ENCODE results near the gene SHISA9.

Gene SHISA9

DNA sequence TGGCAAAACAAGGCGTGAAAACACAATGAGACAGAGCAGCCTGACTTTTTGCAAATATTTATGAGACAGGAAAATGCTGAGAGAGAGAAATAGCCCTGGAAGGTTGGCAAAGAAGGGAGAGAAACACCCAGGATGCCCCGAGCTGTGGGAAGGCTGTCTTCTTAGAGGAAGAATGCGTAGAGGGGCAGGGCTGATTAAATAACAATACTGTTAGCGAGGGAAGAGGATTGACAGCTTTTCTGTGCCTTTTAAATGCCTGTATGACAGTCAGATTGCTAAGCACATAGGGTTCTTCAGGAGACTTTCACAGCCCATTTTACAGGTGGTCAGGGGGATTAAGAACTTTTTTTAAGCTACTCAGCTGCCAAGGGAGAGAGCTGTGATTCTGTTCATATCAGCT, 219.2 kb downstream of the SHISA9 start:
- DNase-seq (ENCODE audit: low spot score): peak; percentile 26

DNA sequence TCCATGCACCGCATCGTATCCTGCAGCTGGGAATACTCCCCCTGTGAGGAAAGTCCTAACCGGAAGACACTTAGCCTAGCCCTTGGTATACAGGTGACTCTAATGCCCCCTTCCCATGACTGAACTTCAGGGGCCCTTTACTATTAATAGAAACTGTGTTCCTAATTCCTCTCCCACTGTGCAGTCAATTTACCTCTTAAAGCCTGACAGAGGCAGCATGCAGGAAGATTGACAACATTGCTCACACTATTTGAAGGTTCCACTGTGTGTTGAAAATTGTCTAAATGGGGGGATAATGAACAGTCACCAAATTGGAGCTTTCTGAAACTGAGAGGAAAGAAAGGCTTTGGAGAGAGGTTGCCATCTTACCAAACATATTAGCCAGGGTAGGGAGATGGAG, 222.6 kb downstream of the SHISA9 start:
- DNase-seq (ENCODE audit: low spot score): no peak

DNA sequence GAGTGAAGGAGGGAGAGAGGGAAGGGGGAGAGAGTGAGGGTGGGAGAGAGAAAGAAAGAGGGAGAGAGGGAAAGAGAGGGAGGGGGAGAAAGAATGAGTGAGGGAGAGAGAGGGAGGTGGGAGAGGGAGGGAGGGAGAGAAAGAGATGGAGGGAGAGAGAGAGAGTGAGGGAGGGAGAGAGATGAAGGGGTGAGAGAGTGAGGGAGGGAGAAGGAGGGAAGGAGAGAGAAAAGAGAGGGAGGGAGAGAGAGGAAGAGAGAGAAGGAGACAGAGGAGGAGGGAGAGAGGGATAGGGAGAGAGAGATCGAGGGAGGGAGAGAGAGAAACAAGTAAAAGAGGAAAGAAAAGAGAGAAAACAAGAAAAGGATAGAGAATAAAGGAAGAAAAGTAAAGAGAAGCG, 225.7 kb downstream of the SHISA9 start:
- no peak for DNase-seq (ENCODE audit: low spot score)

DNA sequence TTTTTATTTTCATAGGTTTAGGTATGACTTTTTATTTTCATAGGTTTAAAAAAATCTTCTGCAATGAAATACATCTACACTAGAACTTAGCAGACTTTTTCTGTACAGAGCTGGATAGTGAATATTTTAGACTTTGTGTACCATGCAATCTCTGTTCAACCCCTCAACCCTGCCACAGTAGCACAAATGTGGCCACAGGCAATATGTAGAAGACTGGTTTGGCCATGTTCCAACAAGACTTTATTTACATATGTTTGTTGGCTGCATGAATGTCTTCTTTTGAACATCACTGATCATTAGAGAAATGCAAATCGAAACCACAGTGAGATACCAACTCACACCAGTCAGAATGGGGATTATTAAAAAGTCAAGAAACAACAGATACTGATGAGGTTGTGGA, 229.2 kb downstream of the SHISA9 start:
- no peak for DNase-seq (ENCODE audit: low spot score)

DNA sequence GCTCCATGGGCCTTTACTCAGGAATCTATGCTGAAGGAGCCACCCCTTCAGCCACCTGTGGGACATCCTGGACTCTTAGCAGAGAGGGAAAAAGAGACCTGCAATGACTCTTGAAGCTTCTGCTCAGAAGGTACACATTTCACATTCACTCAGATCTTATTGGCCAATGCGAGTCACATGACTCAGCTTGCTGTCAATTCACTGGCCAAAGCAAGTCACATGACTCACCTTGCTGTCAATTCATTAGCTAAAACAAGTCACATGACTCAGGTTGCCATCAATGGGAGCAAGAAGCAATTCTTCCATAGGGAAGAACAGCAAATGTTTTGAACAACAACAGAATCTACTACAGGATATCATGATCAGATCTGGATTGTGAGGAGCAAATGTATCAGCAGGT, 233.4 kb downstream of the SHISA9 start:
- no peak for DNase-seq (ENCODE audit: low spot score)

DNA sequence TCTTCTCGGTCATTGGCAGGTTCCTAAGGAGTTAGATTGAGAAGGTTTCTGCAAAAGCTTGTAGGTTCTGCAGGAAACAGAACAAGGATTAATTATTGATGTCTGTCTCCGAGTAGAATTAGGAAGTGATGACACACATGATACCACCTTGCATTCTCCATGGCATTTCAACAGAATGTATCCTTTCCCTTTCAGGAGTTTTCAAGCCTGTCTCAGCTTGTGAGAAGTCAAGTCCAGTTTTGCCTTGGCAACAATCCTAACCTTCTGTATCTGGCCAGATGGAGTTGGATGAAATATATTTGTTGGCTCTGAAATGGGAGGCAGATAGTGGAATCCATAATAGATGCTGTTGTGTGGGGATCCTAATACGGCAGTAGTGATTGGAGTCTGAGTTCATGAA, 235.5 kb downstream of the SHISA9 start:
- no peak for DNase-seq (ENCODE audit: low spot score)

DNA sequence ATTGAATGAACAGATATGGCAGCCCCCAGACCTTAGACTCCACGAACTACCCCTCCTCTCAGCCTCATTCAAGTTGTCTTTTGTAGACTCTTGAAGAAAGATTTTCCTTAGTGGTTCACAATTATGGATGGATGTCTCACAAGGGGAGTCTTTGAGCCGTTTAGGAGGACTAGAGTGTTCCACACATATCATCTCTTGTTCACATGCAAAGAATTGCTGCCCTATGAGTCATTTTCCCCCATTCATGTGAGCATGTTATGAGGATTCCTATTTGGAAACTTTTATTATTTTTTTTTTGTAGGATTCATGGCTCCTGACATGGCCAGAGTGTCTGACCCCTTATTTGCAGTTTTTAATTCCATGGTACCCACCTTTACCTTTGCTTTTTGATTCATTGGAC, 237.1 kb downstream of the SHISA9 start:
- DNase-seq (ENCODE audit: low spot score): no peak

DNA sequence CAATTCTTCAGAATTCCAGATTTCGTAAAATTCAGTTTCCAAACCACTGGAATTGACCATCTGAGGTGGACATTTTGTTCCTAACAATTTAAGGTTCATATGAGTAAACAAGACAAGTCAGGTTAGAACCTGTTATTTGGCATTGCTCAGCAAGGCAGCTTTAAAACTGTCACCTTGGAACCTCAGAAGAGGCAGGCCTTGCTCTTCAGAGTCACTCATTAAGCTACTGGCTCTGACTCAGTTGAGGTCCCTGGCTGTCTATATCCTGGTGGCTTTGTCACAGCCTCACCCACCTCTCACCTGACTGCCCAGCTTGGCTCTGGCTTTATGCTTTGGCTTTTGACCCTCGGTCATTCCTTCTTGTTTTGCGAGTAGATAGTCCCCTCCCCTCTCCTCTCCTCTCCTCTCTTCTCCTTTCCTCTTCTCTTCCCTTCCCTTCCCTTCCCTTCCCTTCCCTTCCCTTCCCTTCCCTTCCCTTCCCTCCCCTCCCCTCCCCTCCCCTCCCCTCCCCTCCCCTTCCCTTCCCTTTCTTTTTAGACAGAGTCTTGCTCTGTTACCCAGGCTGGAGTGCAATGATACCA, 238.4 kb downstream of the SHISA9 start:
- no peak for DNase-seq (ENCODE audit: low spot score)

DNA sequence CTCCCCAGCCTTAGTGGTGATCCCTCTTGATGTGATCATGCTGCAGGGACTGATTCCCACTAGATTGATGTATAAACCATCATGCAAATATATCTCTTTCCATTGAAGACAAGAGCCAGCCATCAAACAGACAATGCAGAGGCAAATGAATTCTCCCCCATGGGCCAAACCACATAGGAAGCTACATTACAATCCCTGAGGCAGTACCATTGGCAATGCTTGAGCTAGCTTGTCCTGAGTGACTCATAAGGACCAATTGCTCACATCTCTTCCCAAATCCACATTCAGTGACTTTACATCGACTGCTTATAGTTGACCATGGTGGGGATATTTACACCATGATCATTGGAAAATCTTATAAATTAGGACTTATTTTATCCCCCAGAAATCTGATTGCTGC, 242.2 kb downstream of the SHISA9 start:
- no peak for DNase-seq (ENCODE audit: low spot score)

DNA sequence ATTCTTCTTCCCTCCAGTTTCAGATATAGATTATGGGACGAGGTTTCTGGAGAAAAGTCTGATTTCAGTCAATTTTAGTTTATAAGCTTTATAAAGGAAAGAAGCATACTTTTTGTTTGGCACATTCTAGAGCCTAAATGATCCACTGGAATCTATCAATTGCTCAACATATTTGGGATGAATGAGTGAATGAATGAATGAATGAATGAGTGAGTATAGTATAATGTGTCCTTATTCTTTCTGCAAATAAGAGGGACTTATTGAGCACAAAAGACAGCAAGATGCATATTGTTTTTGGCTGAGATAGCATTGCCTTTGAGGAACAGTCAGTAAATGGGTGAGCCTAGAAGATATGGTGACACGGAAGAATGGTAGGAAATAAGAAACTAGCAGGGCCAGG, 245.4 kb downstream of the SHISA9 start:
- DNase-seq (ENCODE audit: low spot score): no peak

DNA sequence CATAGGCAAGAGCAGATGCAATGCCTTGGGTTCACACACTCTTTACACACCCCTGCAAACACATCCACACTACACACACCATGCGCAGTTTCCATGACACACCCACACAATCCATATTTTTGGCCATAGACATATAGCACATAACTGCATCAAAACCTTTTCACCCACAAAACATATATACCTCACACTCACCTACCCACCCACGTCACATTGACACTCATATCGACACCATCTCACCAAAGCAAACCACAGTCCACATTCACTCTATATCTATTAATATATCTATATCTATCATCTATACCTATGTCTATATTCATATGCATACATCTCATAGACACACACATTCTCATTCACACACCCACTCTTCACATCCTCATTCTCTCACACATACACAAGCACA, 246.9 kb downstream of the SHISA9 start:
- no peak for DNase-seq (ENCODE audit: low spot score)

DNA sequence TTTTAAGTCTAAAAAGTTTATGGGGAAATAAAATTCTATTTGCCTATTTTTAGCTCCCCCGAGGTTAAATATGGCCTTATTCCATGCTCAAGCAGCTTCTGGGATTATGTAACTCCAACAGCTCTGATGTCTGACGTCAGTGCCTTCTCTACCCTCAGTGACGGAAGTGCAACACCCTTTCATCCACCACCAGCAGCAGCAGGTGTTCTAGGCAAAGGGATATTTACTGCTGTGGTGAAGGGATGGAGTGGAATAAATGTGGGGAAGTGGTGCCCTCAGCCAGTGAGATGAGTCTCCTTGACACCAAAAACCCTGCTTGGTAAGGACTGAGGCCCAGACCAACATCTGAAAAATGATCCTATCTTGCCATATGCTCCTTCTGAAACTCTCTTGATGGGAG, 247.4 kb downstream of the SHISA9 start:
- no peak for DNase-seq (ENCODE audit: low spot score)

DNA sequence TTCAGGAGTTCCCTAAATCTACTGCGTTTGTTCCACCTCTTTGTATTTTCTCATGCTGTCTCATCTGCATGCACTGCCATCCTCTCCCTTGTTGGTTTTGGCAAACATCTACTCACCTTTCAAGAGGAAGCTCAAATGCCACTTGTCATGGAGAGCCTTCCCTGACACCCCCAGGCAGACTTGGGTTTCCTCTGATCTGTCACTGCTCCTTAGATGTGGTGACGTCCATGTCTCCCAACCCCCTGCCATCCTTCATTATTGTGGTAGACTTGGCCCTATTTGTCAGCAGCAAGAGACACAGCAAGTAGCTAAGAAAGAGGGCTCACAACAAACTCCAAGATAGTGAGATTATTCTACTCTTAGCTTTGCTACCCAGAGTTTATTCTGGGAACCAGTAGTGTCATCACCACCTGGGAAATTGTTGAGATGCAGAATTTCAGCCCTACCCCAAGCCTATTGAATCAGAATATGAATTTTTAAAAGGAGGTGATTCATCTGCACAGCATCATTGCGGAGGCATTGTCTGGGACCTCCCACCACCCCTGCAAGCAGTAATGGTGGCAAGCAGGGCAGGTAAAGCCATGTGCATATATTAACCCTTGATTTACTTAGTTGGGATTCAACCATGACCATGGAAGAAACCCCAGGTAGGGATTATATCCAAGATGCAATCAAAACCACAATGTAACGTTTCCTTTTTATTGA, 248.9 kb downstream of the SHISA9 start:
- DNase-seq (ENCODE audit: low spot score): no peak

DNA sequence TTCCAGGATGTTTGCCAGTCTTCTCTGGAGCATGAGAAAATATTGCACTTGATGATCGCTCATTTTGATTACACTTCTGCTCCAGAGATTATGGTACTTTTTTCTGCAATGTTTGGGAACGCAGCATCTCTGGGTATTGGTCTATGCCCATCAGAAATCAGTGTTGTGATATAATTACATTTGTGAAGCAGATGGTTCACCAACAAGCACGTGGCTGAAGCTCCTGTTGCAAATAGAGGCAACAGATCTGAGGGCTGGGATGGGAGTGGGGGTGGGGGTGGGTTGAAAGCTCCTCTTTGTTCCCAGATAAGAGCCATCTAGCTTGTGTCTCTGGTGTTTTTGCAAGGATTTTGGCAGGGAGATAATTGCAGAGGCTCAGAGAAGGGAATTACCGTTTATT, 252.3 kb downstream of the SHISA9 start:
- DNase-seq (ENCODE audit: low spot score): peak; percentile 17

DNA sequence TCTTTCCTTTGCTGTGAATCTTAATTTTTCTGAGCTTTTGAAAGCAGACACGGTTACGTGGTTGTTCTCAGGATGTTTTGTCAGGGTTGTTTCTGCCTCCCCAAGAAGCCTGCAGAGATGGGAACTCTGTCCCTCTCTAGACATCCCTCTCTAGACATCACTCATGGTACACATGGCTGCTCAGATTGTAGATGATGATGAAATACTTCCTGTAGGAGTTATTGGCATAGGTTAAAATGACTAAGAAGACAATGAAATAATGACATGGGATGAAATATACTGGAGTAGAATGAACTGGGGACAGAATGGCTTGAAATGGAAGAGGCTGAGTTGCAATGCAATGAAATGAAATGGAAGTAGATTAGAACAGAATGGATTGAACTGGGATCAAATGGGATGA, 253.4 kb downstream of the SHISA9 start:
- DNase-seq (ENCODE audit: low spot score): no peak

DNA sequence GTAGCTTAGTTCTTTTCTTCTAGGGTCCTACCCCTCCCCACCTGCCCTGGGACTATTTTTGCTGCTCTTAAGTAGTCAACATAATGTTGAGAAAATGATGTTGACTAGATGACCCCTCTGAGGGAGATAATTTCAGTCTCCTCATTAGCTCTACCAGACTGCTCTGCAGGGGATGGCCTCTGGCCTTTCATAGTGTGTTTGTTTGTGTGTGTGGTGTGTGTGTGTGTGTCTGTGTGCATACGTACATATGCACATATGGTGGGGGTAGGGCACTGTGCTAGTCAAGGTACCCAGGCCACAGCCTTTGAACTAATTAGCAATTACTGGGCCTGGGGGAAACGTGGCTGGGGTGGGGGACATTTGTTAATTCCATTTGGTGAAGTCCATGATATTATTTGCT, 254.0 kb downstream of the SHISA9 start:
- no peak for DNase-seq (ENCODE audit: low spot score)

DNA sequence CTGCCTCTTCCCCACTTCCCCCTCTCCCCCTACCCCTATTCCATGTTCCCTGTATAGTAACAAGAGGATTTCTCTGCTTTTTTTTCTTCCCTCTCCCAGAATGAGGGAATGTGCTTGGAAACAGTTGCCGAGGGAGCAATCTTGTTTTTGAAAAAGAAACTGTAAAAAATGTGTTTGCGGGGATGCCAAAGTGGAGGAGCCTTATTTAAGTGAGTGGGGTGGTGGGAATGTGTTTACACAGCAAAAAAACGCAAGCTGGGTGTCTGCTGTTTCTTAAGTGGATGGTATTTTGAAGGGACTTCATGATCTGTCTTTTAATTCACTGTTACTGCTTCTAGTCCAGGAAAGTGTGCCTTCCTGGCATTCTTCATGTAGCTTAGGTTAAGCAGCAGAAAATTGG, 254.4 kb downstream of the SHISA9 start:
- DNase-seq (ENCODE audit: low spot score): no peak

DNA sequence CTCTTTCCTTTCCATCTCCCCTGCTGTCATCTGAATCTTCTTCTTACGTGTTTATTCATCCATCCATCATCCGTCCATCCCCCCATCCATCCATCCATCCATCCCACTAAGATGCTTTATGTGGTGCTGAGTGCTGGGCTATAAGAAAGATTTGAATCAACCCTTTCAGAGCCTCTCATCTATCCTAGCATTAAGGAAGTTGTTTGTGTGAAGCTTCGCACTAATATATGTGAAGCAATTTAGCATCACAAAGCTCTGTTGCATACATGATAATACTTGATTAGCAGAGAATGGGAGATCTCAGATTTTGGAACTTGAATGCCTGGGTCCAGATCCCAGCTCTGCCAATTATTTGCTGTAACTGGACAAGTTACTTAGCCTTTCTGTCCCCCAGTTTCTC, 255.7 kb downstream of the SHISA9 start:
- no peak for DNase-seq (ENCODE audit: low spot score)

DNA sequence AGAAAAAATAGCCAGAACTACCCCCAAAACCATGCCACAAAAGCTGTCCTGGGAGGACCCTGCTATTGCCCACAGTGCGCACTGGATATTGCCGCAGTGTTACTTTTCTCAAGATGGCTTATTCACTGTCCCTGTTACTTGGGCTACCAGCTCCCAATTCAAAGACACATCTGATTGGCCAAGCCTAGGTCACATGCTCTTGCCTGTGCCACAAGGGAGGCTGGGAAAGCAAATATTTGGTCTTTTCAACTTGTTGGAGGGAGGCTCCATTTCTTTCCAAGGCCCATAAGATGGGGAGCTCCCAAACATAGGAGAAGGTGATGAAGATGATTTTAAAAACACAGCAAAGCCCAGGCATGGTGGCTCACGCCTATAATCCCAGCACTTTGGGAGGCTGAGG, 257.0 kb downstream of the SHISA9 start:
- DNase-seq (ENCODE audit: low spot score): no peak

DNA sequence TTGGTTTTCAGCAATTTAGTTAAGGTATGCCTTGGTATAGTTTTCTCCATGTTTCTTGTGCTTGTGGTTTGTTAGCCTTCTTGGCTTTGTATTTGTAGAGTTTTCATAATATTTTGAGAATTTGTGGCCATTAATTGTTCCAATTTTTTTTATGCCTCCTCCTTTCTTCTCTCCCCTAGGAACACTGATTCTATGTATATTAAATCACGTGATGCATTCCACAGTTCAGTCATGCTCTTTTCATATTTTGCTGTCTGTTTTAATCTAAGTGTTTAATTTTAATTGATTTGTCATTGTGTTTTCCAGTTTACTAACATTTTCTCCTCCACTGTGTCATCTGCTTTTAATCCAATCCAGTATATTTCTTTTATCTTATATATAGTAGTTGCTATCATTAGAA, 263.6 kb downstream of the SHISA9 start:
- DNase-seq (ENCODE audit: low spot score): no peak

DNA sequence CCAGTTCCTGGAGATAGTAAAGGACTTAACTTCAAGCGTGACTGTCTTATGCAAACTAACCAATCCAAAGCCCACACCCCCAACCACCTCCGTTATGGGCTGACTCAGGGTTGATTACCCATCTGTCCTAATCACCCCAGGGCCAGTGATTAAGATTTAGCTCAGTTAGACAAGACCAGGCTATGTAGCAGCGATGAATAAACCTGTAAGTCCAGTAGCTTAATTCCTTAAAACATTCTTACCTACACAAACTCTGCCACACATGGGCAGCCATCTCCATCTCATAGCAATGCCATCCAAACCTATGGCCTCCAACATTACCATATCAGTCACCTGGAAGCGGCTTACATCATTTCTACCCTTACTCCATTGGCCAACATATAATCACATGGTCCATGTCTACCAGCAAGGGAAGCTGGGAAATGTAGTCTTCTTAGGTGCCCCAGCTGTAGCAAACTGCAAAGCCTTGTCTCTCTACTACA, 266.7 kb downstream of the SHISA9 start:
- peak; percentile 69 for DNase-seq (ENCODE audit: low spot score)

DNA sequence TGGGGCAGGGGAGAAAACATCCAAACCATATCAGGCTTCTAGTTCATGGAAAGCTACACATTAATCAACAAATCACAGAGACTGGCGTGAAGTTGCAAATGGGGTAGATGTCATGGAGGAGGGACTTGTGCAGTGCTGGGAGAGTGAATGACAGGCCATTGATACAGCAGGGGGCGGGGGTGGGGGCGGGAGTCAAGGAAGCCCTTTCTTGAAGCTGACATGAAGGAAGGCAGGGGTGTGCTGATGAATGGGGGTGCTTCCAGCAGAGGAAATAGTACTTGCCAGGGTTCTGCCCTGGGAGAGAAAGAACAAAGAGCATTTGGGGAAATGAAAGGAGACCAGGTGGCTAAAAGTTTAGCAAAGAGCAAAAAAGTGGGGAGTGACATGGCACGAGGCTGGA, 269.9 kb downstream of the SHISA9 start:
- peak; percentile 34 for DNase-seq (ENCODE audit: low spot score)

DNA sequence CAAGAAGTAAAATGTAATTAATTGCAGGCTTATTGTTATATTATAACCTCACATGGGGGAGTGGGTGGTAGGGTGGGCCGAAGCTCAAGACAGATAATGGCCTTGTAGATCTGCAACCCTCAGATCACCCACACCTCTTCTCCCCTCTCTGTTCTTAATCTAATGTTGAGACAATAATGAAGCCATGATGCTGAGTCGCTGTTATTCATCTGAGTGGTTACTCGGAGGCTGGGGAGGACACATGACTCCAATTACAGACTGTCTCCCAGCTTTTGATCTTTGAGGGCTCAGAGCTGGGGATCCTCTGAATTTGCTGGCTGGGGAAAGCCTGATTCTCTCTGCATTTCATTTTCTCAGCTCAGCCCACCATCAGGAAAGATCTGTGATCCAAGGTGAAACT, 275.3 kb downstream of the SHISA9 start:
- DNase-seq (ENCODE audit: low spot score): no peak

DNA sequence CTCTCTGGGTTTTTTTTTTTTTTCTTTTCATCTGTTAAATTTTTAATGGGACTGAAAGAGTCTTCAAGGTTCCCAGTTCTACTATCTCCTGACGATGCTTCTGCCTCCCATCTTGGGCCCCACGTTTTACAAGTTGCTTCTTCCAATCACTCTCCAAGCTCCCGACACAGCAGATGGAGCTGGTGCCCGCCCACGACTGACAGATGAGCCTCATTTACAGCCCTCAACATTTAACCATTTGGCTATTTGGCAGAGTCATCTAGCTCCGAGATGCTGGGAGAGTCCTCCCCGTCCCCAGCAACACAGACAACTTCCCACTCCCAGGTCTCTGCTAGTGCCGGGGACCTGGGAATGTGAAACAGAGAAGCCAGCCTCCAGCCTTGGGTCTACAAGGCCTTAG, 276.9 kb downstream of the SHISA9 start:
- no peak for DNase-seq (ENCODE audit: low spot score)

All from iPS-NIHi11 (cell line).